K562 (cell line): ENCODE results near the gene IKZF4. TPM values are rescaled to one million over a fixed set of nuclear protein-coding genes. Genes with fewer than 3 reads are reported as not detected.

ENCODE experiments used
- BCL6 ChIP-seq: fragments of 250-450 bp; sonication (Bioruptor Pico); IDR thresholded peaks from 2 replicates; pipeline ENCODE4 v1.4.0; 2020
- BRF1 ChIP-seq: IDR thresholded peaks from 3 replicates; pipeline ENCODE4 v1.6.1; 2011; ENCODE audit warnings: borderline replicate concordance, mild to moderate bottlenecking; ENCODE audit not compliant: insufficient read length; ENCODE audit errors: extremely low read depth
- CCNT2 ChIP-seq: IDR thresholded peaks from 2 replicates; pipeline ENCODE4 v1.6.1; 2011; ENCODE audit warnings: borderline replicate concordance, low read depth, mild to moderate bottlenecking, moderate library complexity, mixed read lengths, low read length; ENCODE audit not compliant: insufficient read length; ENCODE audit errors: extremely low read depth
- CTBP1 ChIP-seq: fragments of 450-650 bp; IDR thresholded peaks from 2 replicates; pipeline ENCODE4 v1.6.1; 2016; ENCODE audit warnings: borderline replicate concordance
- FOXJ3 ChIP-seq: sonication (generic); formaldehyde crosslinking; IDR thresholded peaks from 2 replicates; pipeline ENCODE4 v1.4.0; 2020; ENCODE audit warnings: mild to moderate bottlenecking, missing genetic modification reagents
- HNRNPL ChIP-seq: fragments of 200-400 bp; formaldehyde crosslinking; IDR thresholded peaks from 2 replicates; pipeline ENCODE4 v1.6.1; 2017; ENCODE audit warnings: low read depth, mild to moderate bottlenecking, low read length
- HNRNPUL1 ChIP-seq: fragments of 200-400 bp; formaldehyde crosslinking; IDR thresholded peaks from 2 replicates; pipeline ENCODE4 v1.6.1; 2017; ENCODE audit warnings: low read length
- SLC30A9 ChIP-seq: fragments of 250-450 bp; sonication (Bioruptor Pico); IDR thresholded peaks from 2 replicates; pipeline ENCODE4 v1.8.0; 2022; ENCODE audit warnings: mild to moderate bottlenecking, moderate library complexity
- SRSF7 ChIP-seq: fragments of 200-400 bp; formaldehyde crosslinking; optimal IDR thresholded peaks from 2 replicates; pipeline ENCODE3; 2017; ENCODE audit warnings: mild to moderate bottlenecking, low read depth, low read length
- STAT5B ChIP-seq: fragments of 250-450 bp; sonication (Bioruptor Pico); IDR thresholded peaks from 2 replicates; pipeline ENCODE4 v1.8.0; 2021; ENCODE audit warnings: mild to moderate bottlenecking, inconsistent platforms
- TAF1 ChIP-seq: IDR thresholded peaks from 2 replicates; pipeline ENCODE4 v1.6.1; 2011; ENCODE audit warnings: mild to moderate bottlenecking, low read length, moderate library complexity; ENCODE audit not compliant: insufficient read depth, control insufficient read depth, severe bottlenecking; ENCODE audit errors: extremely low read depth
- TEAD2 ChIP-seq: fragments of 450-650 bp; IDR thresholded peaks from 2 replicates; pipeline ENCODE4 v1.6.1; 2016; ENCODE audit warnings: missing genetic modification characterization, control low read depth, missing compliant biosample characterization
- YBX1 ChIP-seq: fragments of 450-650 bp; IDR thresholded peaks from 2 replicates; pipeline ENCODE4 v1.7.1; 2016; ENCODE audit warnings: mild to moderate bottlenecking
- ZNF431 ChIP-seq: sonication (generic); formaldehyde crosslinking; IDR thresholded peaks from 2 replicates; pipeline ENCODE4 v1.8.0; 2022; ENCODE audit warnings: mild to moderate bottlenecking, missing genetic modification reagents
- ZNF696 ChIP-seq: fragments of 250-450 bp; sonication (Bioruptor Pico); conservative IDR thresholded peaks from 2 replicates; pipeline ENCODE4 v1.4.0; 2020; ENCODE audit warnings: mild to moderate bottlenecking, moderate library complexity
- ZNF699 ChIP-seq: fragments of 250-450 bp; sonication (Bioruptor Pico); IDR thresholded peaks from 2 replicates; pipeline ENCODE4 v1.8.0; 2021; ENCODE audit warnings: mild to moderate bottlenecking, moderate library complexity; ENCODE audit not compliant: insufficient replicate concordance
- polyA plus RNA-seq, 8 experiments: library from polyadenylated mRNA; depleted of rRNA in 4 of 8; stranded (reverse) in 5 of 8; unstranded in 3 of 8; fragments of >200 nt; fragmentation: Nextera tagmentation in 2 of 8; fragmentation: Illumina TruSeq in 1 of 8; extraction: Ambion mirVana in 2 of 8; extraction: Trizol in 1 of 8; gene quantifications; 2 replicates each; pipeline versions ENCODE4 v1.2.1 to v1.2.3, GENCODE V29; 2011 to 2014; ENCODE audit warnings: inconsistent platforms in 1 of 8, missing spikeins in 1 of 8
- total RNA-seq, 7 experiments: library from RNA; depleted of rRNA in 6 of 7; stranded (reverse); fragments of >200 nt in 6 of 7; fragmentation: Illumina TruSeq in 2 of 7; extraction: Trizol in 2 of 7; gene quantifications; 2 replicates each; pipeline versions ENCODE4 v1.2.1 to v1.2.3, GENCODE V29; 2011 to 2021; ENCODE audit warnings: low replicate concordance in 1 of 7
- TF ChIP-seq, protein P1 (sequence below): sonication (generic); formaldehyde crosslinking; IDR thresholded peaks from 2 replicates; pipeline ENCODE4 v1.8.1; 2022; ENCODE audit warnings: missing genetic modification reagents
- TF ChIP-seq, protein P2 (sequence below): fragments of 450-650 bp; IDR thresholded peaks from 2 replicates; pipeline ENCODE4 v1.6.1; 2017; ENCODE audit warnings: mild to moderate bottlenecking, moderate library complexity
- TF ChIP-seq, protein P3 (sequence below): fragments of 250-450 bp; sonication (Bioruptor Pico); IDR thresholded peaks from 2 replicates; pipeline ENCODE4 v1.8.0; 2022; ENCODE audit warnings: moderate library complexity, mild to moderate bottlenecking, inconsistent platforms
- TF ChIP-seq, protein P4 (sequence below): fragments of 450-650 bp; IDR thresholded peaks from 2 replicates; pipeline ENCODE4 v1.6.1; 2017; ENCODE audit warnings: antibody characterized with exemption, mild to moderate bottlenecking

Gene IKZF4
- total and polyA plus RNA-seq, 9 of the 15 experiments (the other 6 are each of a cell fraction or from before 2014, with no cell fraction given), result 1.9 to 16.3 (median 3.6) TPM

DNA sequence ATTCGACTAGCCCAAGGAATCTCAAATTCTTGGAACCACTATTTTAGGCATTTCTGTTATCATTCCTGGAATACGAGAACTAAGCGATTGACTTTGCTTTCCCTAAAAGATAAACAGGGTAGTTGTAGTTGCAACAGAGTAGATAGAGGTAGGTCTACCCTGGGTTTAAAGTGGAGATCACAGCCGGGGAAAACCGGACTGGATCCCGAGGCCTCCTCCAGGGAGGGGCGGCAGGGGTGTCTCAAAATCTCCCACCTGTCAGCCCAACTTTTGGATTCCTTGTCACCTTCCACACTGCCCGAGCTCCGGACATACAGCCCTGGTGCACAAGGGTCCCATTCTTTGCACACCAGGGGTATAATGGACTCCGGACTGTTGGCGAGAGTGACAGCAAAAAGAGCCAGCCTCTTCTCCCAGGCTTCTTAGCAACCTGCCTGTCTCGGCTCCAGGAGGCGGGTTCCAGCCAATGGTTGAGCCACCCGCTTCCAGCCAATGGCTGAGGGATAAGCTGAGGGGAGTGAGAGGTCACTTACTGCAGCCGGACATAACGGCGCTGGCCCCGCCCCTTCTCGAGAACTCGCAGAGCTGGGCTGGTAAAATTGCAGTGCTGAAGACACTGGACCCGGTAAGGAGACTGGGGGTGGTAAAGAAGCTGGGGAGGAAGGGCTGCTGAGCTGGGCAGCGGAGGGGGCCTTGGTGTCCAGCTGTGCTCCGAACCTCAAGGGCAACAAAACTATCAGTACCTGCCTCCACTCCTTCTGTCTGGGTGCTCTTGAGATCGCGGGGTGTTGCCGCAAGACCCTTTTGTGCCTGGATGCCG lies 23.9 kb upstream of the IKZF4 start, which contains the start of gene SUOX (continued):
- TF ChIP-seq FOXJ3 (CRISPR knock-in tag) (no peak), HNRNPUL1 (no peak), BRF1 (no peak), ZNF696 (CRISPR knock-in tag) (no peak), ZNF699 (no peak), TAF1 (peak; percentile 47), SLC30A9 (CRISPR knock-in tag) (no peak), SRSF7 (no peak), TEAD2 (no peak), ZNF431 (no peak), BCL6 (CRISPR knock-in tag) (no peak), YBX1 (no peak), CCNT2 (no peak), STAT5B (CRISPR knock-in tag) (no peak), CTBP1 (0 out of 2 replicates have a peak, but pooled peaks have one; percentile 27), HNRNPL (no peak)
- TF ChIP-seq, protein P1, sequence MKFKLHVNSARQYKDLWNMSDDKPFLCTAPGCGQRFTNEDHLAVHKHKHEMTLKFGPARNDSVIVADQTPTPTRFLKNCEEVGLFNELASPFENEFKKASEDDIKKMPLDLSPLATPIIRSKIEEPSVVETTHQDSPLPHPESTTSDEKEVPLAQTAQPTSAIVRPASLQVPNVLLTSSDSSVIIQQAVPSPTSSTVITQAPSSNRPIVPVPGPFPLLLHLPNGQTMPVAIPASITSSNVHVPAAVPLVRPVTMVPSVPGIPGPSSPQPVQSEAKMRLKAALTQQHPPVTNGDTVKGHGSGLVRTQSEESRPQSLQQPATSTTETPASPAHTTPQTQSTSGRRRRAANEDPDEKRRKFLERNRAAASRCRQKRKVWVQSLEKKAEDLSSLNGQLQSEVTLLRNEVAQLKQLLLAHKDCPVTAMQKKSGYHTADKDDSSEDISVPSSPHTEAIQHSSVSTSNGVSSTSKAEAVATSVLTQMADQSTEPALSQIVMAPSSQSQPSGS (CRISPR knock-in tag), result no peak
- TF ChIP-seq, protein P2, sequence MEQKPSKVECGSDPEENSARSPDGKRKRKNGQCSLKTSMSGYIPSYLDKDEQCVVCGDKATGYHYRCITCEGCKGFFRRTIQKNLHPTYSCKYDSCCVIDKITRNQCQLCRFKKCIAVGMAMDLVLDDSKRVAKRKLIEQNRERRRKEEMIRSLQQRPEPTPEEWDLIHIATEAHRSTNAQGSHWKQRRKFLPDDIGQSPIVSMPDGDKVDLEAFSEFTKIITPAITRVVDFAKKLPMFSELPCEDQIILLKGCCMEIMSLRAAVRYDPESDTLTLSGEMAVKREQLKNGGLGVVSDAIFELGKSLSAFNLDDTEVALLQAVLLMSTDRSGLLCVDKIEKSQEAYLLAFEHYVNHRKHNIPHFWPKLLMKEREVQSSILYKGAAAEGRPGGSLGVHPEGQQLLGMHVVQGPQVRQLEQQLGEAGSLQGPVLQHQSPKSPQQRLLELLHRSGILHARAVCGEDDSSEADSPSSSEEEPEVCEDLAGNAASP, result no peak
- TF ChIP-seq, protein P3, sequence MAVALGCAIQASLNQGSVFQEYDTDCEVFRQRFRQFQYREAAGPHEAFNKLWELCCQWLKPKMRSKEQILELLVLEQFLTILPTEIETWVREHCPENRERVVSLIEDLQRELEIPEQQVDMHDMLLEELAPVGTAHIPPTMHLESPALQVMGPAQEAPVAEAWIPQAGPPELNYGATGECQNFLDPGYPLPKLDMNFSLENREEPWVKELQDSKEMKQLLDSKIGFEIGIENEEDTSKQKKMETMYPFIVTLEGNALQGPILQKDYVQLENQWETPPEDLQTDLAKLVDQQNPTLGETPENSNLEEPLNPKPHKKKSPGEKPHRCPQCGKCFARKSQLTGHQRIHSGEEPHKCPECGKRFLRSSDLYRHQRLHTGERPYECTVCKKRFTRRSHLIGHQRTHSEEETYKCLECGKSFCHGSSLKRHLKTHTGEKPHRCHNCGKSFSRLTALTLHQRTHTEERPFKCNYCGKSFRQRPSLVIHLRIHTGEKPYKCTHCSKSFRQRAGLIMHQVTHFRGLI, result no peak
- TF ChIP-seq, protein P4, sequence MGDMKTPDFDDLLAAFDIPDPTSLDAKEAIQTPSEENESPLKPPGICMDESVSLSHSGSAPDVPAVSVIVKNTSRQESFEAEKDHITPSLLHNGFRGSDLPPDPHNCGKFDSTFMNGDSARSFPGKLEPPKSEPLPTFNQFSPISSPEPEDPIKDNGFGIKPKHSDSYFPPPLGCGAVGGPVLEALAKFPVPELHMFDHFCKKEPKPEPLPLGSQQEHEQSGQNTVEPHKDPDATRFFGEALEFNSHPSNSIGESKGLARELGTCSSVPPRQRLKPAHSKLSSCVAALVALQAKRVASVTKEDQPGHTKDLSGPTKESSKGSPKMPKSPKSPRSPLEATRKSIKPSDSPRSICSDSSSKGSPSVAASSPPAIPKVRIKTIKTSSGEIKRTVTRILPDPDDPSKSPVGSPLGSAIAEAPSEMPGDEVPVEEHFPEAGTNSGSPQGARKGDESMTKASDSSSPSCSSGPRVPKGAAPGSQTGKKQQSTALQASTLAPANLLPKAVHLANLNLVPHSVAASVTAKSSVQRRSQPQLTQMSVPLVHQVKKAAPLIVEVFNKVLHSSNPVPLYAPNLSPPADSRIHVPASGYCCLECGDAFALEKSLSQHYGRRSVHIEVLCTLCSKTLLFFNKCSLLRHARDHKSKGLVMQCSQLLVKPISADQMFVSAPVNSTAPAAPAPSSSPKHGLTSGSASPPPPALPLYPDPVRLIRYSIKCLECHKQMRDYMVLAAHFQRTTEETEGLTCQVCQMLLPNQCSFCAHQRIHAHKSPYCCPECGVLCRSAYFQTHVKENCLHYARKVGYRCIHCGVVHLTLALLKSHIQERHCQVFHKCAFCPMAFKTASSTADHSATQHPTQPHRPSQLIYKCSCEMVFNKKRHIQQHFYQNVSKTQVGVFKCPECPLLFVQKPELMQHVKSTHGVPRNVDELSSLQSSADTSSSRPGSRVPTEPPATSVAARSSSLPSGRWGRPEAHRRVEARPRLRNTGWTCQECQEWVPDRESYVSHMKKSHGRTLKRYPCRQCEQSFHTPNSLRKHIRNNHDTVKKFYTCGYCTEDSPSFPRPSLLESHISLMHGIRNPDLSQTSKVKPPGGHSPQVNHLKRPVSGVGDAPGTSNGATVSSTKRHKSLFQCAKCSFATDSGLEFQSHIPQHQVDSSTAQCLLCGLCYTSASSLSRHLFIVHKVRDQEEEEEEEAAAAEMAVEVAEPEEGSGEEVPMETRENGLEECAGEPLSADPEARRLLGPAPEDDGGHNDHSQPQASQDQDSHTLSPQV, result no peak
